ENCODE results near the gene RIPPLY2.
"Not testable (repeated sequence)": the region's sequence is repeated elsewhere in the genome, so short reads cannot be mapped to it uniquely, and the experiment has no call there.

The RIPPLY2 gene

DNA sequence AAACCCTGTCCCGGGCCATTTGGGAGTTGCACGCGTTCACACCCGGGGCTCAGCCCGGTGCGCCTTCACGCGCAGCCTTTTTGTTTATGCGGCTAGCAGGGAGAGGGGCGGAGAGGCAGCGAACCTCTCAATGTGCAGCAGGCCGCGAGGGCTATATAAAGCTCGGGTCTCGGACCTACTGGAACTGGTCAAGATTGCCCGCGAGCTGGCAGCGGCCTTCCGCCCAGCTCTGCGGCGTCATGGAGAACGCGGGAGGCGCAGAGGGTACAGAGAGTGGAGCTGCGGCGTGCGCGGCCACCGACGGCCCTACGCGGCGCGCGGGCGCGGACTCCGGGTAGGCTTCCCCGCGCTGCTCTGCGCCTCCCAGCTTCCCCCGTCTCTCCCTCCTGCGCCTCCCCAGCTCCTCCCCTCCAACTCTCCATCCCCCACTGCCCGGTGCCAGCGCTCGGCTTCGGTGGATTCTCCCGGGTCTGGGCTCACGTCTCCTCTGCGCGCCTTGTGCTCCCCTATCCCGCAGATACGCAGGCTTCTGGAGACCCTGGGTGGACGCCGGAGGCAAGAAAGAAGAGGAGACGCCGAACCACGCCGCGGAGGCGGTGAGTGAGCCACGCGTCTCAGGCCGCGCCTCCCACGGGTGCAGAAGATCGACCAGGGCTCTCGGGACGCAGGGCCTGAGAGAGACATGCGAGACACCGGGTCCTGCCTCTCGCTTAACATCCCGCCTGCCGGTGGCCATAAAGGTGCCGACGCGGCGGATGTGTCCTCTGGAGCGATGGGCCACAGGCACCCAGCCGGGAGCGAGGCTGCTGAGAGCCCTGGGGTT, at the start of gene RIPPLY2:
RIPPLY2 (plus strand) TSS at position 183 of the 823 bp plus-strand sequence; CDS start at position 240, 57 bp downstream.
- H3K36me3 ChIP-seq (ENCODE audit: control insufficient read depth in 2 of 2, insufficient read depth in 2 of 2, low read length in 2 of 2) = no peaks in the 10 kb centered on the region
- H3K4me1 ChIP-seq (ENCODE audit: control insufficient read depth in 2 of 2, insufficient read depth in 2 of 2, low read length in 2 of 2) = no peaks in the 10 kb centered on the region
- no peak within 1 kb of the TSS for H3K9ac ChIP-seq (ENCODE audit: low read depth in 1 of 2, low read length in 2 of 2)
- H3K27me3 ChIP-seq (ENCODE audit: control insufficient read depth in 2 of 2, insufficient read depth in 2 of 2, low read length in 2 of 2) = peaks cover 16 to 18% of the 10 kb centered on the region in 2 donors
- no peak within 1 kb of the TSS for H3K27ac ChIP-seq (ENCODE audit: low read depth in 2 of 2, low read length in 2 of 2)
- H3K4me3 ChIP-seq (ENCODE audit: low read length in 2 of 2) = peak within 1 kb of the TSS; percentile 32 to 60
- H3K9me3 ChIP-seq (ENCODE audit: control insufficient read depth in 2 of 2, low read length in 2 of 2) = no peaks in the 10 kb centered on the region

GRCh38 chr6:83803492-83803891, 49.7 kb upstream of the RIPPLY2 start:
- H3K4me3 ChIP-seq (ENCODE audit: low read length in 2 of 2); H3K9ac ChIP-seq (ENCODE audit: low read depth in 1 of 2, low read length in 2 of 2); H3K27me3 ChIP-seq (ENCODE audit: control insufficient read depth in 2 of 2, insufficient read depth in 2 of 2, low read length in 2 of 2); H3K27ac ChIP-seq (ENCODE audit: low read depth in 2 of 2, low read length in 2 of 2); H3K36me3 ChIP-seq (ENCODE audit: control insufficient read depth in 2 of 2, insufficient read depth in 2 of 2, low read length in 2 of 2); H3K9me3 ChIP-seq (ENCODE audit: control insufficient read depth in 2 of 2, low read length in 2 of 2); H3K4me1 ChIP-seq (ENCODE audit: control insufficient read depth in 2 of 2, insufficient read depth in 2 of 2, low read length in 2 of 2): not testable (repeated sequence)

DNA sequence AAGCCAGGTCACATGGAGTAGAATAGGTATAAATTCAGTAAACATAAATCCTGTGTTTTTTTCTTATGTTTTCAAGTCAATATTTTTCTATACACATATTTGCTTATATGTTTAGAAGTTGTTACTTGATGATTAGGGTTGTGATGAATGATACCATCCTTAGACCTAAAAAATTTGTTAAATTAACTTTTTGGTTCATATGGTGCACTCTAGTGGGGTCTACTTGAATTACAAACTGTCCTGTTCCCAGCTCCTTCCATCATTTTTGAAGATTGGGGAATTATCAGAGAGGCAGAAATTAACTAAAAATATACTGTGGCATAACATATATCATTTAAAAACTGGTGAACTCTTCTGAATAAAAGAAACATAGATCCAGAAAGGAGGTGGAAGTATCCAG, 48.3 kb upstream of the RIPPLY2 start:
- Histone ChIP-seq H3K4me1 (ENCODE audit: control insufficient read depth in 2 of 2, insufficient read depth in 2 of 2, low read length in 2 of 2) (no peaks in the 10 kb centered on the region), H3K9me3 (ENCODE audit: control insufficient read depth in 2 of 2, low read length in 2 of 2) (no peaks in the 10 kb centered on the region), H3K27me3 (ENCODE audit: control insufficient read depth in 2 of 2, insufficient read depth in 2 of 2, low read length in 2 of 2) (no peaks in the 10 kb centered on the region), H3K27ac (ENCODE audit: low read depth in 2 of 2, low read length in 2 of 2) (no peak overlapping the region), H3K9ac (ENCODE audit: low read depth in 1 of 2, low read length in 2 of 2) (no peak overlapping the region), H3K4me3 (ENCODE audit: low read length in 2 of 2) (no peak overlapping the region), H3K36me3 (ENCODE audit: control insufficient read depth in 2 of 2, insufficient read depth in 2 of 2, low read length in 2 of 2) (no peaks in the 10 kb centered on the region)

- Histone ChIP-seq H3K27me3 (ENCODE audit: control insufficient read depth in 2 of 2, insufficient read depth in 2 of 2, low read length in 2 of 2) (no peaks in the 10 kb centered on the region), H3K36me3 (ENCODE audit: control insufficient read depth in 2 of 2, insufficient read depth in 2 of 2, low read length in 2 of 2) (no peaks in the 10 kb centered on the region), H3K27ac (ENCODE audit: low read depth in 2 of 2, low read length in 2 of 2) (no peak overlapping the region), H3K4me1 (ENCODE audit: control insufficient read depth in 2 of 2, insufficient read depth in 2 of 2, low read length in 2 of 2) (no peaks in the 10 kb centered on the region), H3K9me3 (ENCODE audit: control insufficient read depth in 2 of 2, low read length in 2 of 2) (no peaks in the 10 kb centered on the region), H3K4me3 (ENCODE audit: low read length in 2 of 2) (no peak overlapping the region), H3K9ac (ENCODE audit: low read depth in 1 of 2, low read length in 2 of 2) (no peak overlapping the region)
Observed at GRCh38 chr6:83808005-83808404, 45.2 kb upstream of the RIPPLY2 start.

- Histone ChIP-seq H3K4me3 (ENCODE audit: low read length in 2 of 2) (no peak overlapping the region), H3K9ac (ENCODE audit: low read depth in 1 of 2, low read length in 2 of 2) (no peak overlapping the region), H3K9me3 (ENCODE audit: control insufficient read depth in 2 of 2, low read length in 2 of 2) (no peaks in the 10 kb centered on the region), H3K4me1 (ENCODE audit: control insufficient read depth in 2 of 2, insufficient read depth in 2 of 2, low read length in 2 of 2) (no peaks in the 10 kb centered on the region), H3K36me3 (ENCODE audit: control insufficient read depth in 2 of 2, insufficient read depth in 2 of 2, low read length in 2 of 2) (no peaks in the 10 kb centered on the region), H3K27me3 (ENCODE audit: control insufficient read depth in 2 of 2, insufficient read depth in 2 of 2, low read length in 2 of 2) (no peaks in the 10 kb centered on the region), H3K27ac (ENCODE audit: low read depth in 2 of 2, low read length in 2 of 2) (no peak overlapping the region)
Observed at GRCh38 chr6:83808926-83809325, 44.2 kb upstream of the RIPPLY2 start.

GRCh38 chr6:83812595-83812994, 40.6 kb upstream of the RIPPLY2 start:
- Histone ChIP-seq H3K27ac (ENCODE audit: low read depth in 2 of 2, low read length in 2 of 2) (no peak overlapping the region), H3K9ac (ENCODE audit: low read depth in 1 of 2, low read length in 2 of 2) (no peak overlapping the region), H3K4me3 (ENCODE audit: low read length in 2 of 2) (no peak overlapping the region), H3K27me3 (ENCODE audit: control insufficient read depth in 2 of 2, insufficient read depth in 2 of 2, low read length in 2 of 2) (no peaks in the 10 kb centered on the region), H3K4me1 (ENCODE audit: control insufficient read depth in 2 of 2, insufficient read depth in 2 of 2, low read length in 2 of 2) (no peaks in the 10 kb centered on the region), H3K9me3 (ENCODE audit: control insufficient read depth in 2 of 2, low read length in 2 of 2) (no peaks in the 10 kb centered on the region), H3K36me3 (ENCODE audit: control insufficient read depth in 2 of 2, insufficient read depth in 2 of 2, low read length in 2 of 2) (no peaks in the 10 kb centered on the region)

DNA sequence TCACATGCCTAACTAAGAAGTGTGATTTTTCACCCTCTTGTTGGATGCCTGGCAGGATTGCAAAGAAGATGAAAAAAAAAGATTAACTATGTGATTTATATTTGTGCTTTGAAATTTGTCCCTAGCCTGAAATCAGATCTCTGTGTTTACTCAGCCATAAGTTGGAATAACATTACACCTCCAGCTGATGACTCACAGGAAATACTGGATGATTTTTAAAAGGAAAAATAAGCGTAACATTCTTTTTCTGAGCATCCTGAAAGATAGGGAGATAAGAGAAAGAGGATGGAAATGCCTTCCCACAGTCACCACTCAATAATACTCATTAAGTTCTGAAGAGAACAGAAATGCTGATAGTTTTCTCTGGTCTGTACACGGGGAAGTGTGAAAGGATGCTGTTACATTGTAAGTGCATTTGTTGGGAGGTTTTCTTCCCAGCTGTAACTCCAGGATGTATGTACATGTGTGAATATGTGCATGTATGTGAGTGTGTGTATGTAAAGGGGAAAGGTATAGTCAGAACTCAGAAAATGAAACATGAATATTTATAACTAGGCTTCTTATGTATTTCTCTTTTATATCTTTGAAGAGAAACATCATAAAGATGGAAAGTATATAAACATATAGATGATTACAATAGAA, 37.4 kb upstream of the RIPPLY2 start:
- H3K9ac ChIP-seq (ENCODE audit: low read depth in 1 of 2, low read length in 2 of 2) = no peak overlapping the region
- H3K36me3 ChIP-seq (ENCODE audit: control insufficient read depth in 2 of 2, insufficient read depth in 2 of 2, low read length in 2 of 2) = no peaks in the 10 kb centered on the region
- H3K27ac ChIP-seq (ENCODE audit: low read depth in 2 of 2, low read length in 2 of 2) = no peak overlapping the region
- H3K4me3 ChIP-seq (ENCODE audit: low read length in 2 of 2) = no peak overlapping the region
- H3K9me3 ChIP-seq (ENCODE audit: control insufficient read depth in 2 of 2, low read length in 2 of 2) = no peaks in the 10 kb centered on the region
- no peaks in the 10 kb centered on the region for H3K27me3 ChIP-seq (ENCODE audit: control insufficient read depth in 2 of 2, insufficient read depth in 2 of 2, low read length in 2 of 2)
- H3K4me1 ChIP-seq (ENCODE audit: control insufficient read depth in 2 of 2, insufficient read depth in 2 of 2, low read length in 2 of 2) = no peaks in the 10 kb centered on the region

DNA sequence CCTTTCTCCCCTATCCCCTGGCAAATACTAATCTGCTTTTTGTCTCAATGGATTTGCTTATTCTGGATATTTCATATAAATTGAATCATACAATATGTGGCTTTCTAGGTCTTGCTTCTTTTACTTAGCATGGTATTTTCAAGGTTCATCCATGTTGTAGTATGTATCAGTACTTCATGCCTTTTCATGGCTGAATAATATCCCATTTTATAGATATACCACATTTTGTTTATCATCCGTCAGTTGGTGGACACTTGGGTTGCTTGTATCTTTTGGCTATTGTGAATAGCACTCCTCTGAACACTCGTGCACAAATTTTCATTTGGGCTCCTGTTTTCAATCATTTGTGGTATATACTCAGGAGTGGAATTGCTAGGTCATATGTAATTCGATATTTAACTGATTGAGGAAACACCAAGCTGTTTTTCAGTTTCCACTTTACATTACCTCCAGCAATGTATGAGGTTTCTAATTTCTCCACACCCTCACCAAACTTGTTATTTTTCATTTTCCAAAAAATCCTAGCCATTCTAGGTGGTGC, 30.5 kb upstream of the RIPPLY2 start:
- Histone ChIP-seq H3K27me3 (ENCODE audit: control insufficient read depth in 2 of 2, insufficient read depth in 2 of 2, low read length in 2 of 2) (no peaks in the 10 kb centered on the region), H3K9me3 (ENCODE audit: control insufficient read depth in 2 of 2, low read length in 2 of 2) (no peaks in the 10 kb centered on the region), H3K9ac (ENCODE audit: low read depth in 1 of 2, low read length in 2 of 2) (no peak overlapping the region), H3K4me1 (ENCODE audit: control insufficient read depth in 2 of 2, insufficient read depth in 2 of 2, low read length in 2 of 2) (no peaks in the 10 kb centered on the region), H3K4me3 (ENCODE audit: low read length in 2 of 2) (no peak overlapping the region), H3K27ac (ENCODE audit: low read depth in 2 of 2, low read length in 2 of 2) (no peak overlapping the region), H3K36me3 (ENCODE audit: control insufficient read depth in 2 of 2, insufficient read depth in 2 of 2, low read length in 2 of 2) (no peaks in the 10 kb centered on the region)

DNA sequence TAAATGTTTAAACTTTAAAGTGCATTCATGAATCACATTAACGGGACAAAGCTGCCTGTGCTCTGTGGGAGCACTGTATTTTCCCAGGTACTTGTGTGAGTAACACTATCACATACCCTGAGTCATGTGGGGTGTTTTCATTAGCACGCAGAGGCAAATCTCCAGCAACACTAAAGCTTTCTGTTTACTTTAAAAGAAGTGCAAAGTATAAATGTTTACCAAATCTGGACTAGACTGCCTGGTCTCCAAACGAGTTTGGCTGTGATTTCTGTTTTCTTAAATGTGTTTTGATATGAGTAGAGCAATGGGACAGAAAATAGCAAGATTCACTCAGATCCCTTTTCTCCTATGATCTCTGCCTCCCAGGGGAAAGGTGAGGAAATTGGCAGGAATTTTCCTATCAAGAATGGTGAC, 28.8 kb upstream of the RIPPLY2 start:
- H3K4me3 ChIP-seq (ENCODE audit: low read length in 2 of 2) = no peak overlapping the region
- no peaks in the 10 kb centered on the region for H3K36me3 ChIP-seq (ENCODE audit: control insufficient read depth in 2 of 2, insufficient read depth in 2 of 2, low read length in 2 of 2)
- no peaks in the 10 kb centered on the region for H3K9me3 ChIP-seq (ENCODE audit: control insufficient read depth in 2 of 2, low read length in 2 of 2)
- no peaks in the 10 kb centered on the region for H3K4me1 ChIP-seq (ENCODE audit: control insufficient read depth in 2 of 2, insufficient read depth in 2 of 2, low read length in 2 of 2)
- no peak overlapping the region for H3K9ac ChIP-seq (ENCODE audit: low read depth in 1 of 2, low read length in 2 of 2)
- H3K27ac ChIP-seq (ENCODE audit: low read depth in 2 of 2, low read length in 2 of 2) = no peak overlapping the region
- no peaks in the 10 kb centered on the region for H3K27me3 ChIP-seq (ENCODE audit: control insufficient read depth in 2 of 2, insufficient read depth in 2 of 2, low read length in 2 of 2)

DNA sequence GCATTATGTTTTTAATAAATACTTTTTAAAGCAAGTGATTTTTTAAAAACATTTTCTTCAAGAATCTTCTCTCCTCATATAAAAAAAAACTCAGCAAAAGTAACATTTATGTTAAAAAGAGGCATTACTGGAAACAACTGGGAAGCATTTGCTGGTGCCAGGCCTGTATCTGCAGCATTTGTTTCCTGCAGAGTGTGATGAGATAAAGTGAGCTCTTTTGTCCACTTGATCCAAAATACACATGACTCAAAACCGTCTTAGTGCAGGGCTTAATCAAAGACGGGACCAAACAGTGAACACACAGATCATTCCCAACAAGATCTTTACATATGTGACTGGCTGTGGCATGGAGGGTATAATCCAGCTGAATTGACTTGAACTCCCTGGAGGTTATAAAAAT, 28.3 kb upstream of the RIPPLY2 start:
- Histone ChIP-seq H3K27ac (ENCODE audit: low read depth in 2 of 2, low read length in 2 of 2) (no peak overlapping the region), H3K36me3 (ENCODE audit: control insufficient read depth in 2 of 2, insufficient read depth in 2 of 2, low read length in 2 of 2) (no peaks in the 10 kb centered on the region), H3K4me1 (ENCODE audit: control insufficient read depth in 2 of 2, insufficient read depth in 2 of 2, low read length in 2 of 2) (no peaks in the 10 kb centered on the region), H3K4me3 (ENCODE audit: low read length in 2 of 2) (no peak overlapping the region), H3K9me3 (ENCODE audit: control insufficient read depth in 2 of 2, low read length in 2 of 2) (no peaks in the 10 kb centered on the region), H3K27me3 (ENCODE audit: control insufficient read depth in 2 of 2, insufficient read depth in 2 of 2, low read length in 2 of 2) (no peaks in the 10 kb centered on the region), H3K9ac (ENCODE audit: low read depth in 1 of 2, low read length in 2 of 2) (no peak overlapping the region)
